Colonic mucosa (tissue), 4 donors: ENCODE results near the gene PSMA2. TPM values are rescaled to one million over a fixed set of nuclear protein-coding genes. Genes with fewer than 3 reads are reported as not detected.
A peak's percentile ranks its signal among the peaks of the same experiment; 100 is the strongest.

ENCODE experiments used
- DNase-seq: peaks from one replicate; pipeline ENCODE4 v3.0.0-alpha.2; 2020
- H3K27ac ChIP-seq: fragments of 200-600 bp; one replicate; pipeline ENCODE4 v1.8.0; 2021
- H3K27me3 ChIP-seq: fragments of 200-600 bp; one replicate; pipeline ENCODE4 v1.8.0; 2021
- H3K36me3 ChIP-seq: fragments of 200-600 bp; one replicate; pipeline ENCODE4 v1.8.0; 2021
- H3K4me1 ChIP-seq: fragments of 200-600 bp; one replicate; pipeline ENCODE4 v1.8.0; 2021; ENCODE audit warnings: mild to moderate bottlenecking
- H3K4me3 ChIP-seq: fragments of 200-600 bp; one replicate; pipeline ENCODE4 v1.8.0; 2021
- H3K9ac ChIP-seq, 2 donors: one replicate each; pipeline ENCODE4 v1.7.0; 2013; ENCODE audit warnings: control low read depth in 2 of 2, low read depth in 2 of 2, low read length in 2 of 2
- H3K9me3 ChIP-seq: fragments of 200-600 bp; one replicate; pipeline ENCODE4 v1.8.0; 2021
- CTCF ChIP-seq: fragments of 200-600 bp; IDR thresholded peaks from one replicate; pipeline ENCODE4 v1.8.0; 2022; ENCODE audit warnings: antibody characterized with exemption, mild to moderate bottlenecking
- intact Hi-C: fragments of 100-400 bp; cut with DNase I; formaldehyde crosslinking; loops from one replicate; pipeline ENCODE4 v1.14.1; 2022
- total RNA-seq, 2 donors: library from RNA; stranded (reverse); fragmentation: NEBNext Ultra II Directional in 1 of 2; extraction: Animal tissue kit (Norgen Biotek cat#: 25700) in 1 of 2; gene quantifications; one replicate each; pipeline ENCODE4 v1.2.1, GENCODE V29; 2021
- donor health status: healthy.
- donor health status: DM: no; HTN: no; CAD: no.
- donor health status: DM: no; HTN: no; CAD: no.

Gene PSMA2
- total RNA-seq, 2 donors from 2014 or later: 91.1 to 113 TPM

- TF ChIP-seq CTCF: no peak
- H3K4me1 ChIP-seq: no peaks in the 10 kb centered on the region
- H3K9ac ChIP-seq: no peak overlapping the region
- no peaks in the 10 kb centered on the region for H3K9me3 ChIP-seq
- intact Hi-C loops: no loop called here
- H3K4me3 ChIP-seq: no peak overlapping the region
- no peaks in the 10 kb centered on the region for H3K36me3 ChIP-seq
- H3K27me3 ChIP-seq: no peaks in the 10 kb centered on the region
- no peak overlapping the region for H3K27ac ChIP-seq
- no peak for DNase-seq
Observed at GRCh38 chr7:42913591-42913990, 18.4 kb downstream of the PSMA2 start.

- intact Hi-C loops: no loop called here
- Histone ChIP-seq H3K9ac (peak within 1 kb of the TSS; percentile 81 to 91), H3K4me3 (peak within 1 kb of the TSS; percentile 71), H3K27ac (peak within 1 kb of the TSS; percentile 63), H3K4me1 (peaks cover 4% of the 10 kb centered on the region), H3K9me3 (no peaks in the 10 kb centered on the region), H3K27me3 (no peaks in the 10 kb centered on the region), H3K36me3 (no peaks in the 10 kb centered on the region)
- TF ChIP-seq CTCF: no peak
- DNase-seq: peak; percentile 97
Observed at GRCh38 chr7:42911454-42912447, 20.2 kb downstream of the PSMA2 start, which contains the start of gene C7orf25. TSS of gene C7orf25 (minus strand) at chr7:42912070. CDS start at chr7:42910900, 1,170 bp downstream.

GRCh38 chr7:42910306-42910705 lies 21.7 kb downstream of the PSMA2 start:
- no peak overlapping the region for H3K27ac ChIP-seq

GRCh38 chr7:42907316-42907715 lies 24.7 kb downstream of the PSMA2 start:
- no peak for TF ChIP-seq CTCF
- Histone ChIP-seq H3K36me3 (no peaks in the 10 kb centered on the region), H3K9me3 (no peaks in the 10 kb centered on the region), H3K27ac (no peak overlapping the region), H3K27me3 (no peaks in the 10 kb centered on the region), H3K4me1 (peaks cover 4% of the 10 kb centered on the region), H3K4me3 (no peak overlapping the region), H3K9ac (no peak overlapping the region)
- DNase-seq: no peak
- intact Hi-C loops: no loop called here

More at GRCh38 chr7:42910306-42910705, 21.7 kb downstream of the PSMA2 start:
- TF ChIP-seq CTCF: no peak
- Histone ChIP-seq H3K4me1 (peaks cover 4% of the 10 kb centered on the region), H3K9ac (no peak overlapping the region), H3K27me3 (no peaks in the 10 kb centered on the region), H3K9me3 (no peaks in the 10 kb centered on the region), H3K4me3 (no peak overlapping the region), H3K36me3 (no peaks in the 10 kb centered on the region)
- intact Hi-C loops: no loop called here
- DNase-seq: no peak

GRCh38 chr7:42906181-42906580 lies 25.8 kb downstream of the PSMA2 start:
- Histone ChIP-seq H3K4me1 (peaks cover 4% of the 10 kb centered on the region), H3K27ac (no peak overlapping the region), H3K4me3 (no peak overlapping the region), H3K9ac (no peak overlapping the region), H3K36me3 (no peaks in the 10 kb centered on the region), H3K27me3 (no peaks in the 10 kb centered on the region), H3K9me3 (no peaks in the 10 kb centered on the region)
- TF ChIP-seq CTCF: no peak
- no peak for DNase-seq
- intact Hi-C loops: no loop called here
